Measurements from ENCODE around the gene GATAD2B.

DNA sequence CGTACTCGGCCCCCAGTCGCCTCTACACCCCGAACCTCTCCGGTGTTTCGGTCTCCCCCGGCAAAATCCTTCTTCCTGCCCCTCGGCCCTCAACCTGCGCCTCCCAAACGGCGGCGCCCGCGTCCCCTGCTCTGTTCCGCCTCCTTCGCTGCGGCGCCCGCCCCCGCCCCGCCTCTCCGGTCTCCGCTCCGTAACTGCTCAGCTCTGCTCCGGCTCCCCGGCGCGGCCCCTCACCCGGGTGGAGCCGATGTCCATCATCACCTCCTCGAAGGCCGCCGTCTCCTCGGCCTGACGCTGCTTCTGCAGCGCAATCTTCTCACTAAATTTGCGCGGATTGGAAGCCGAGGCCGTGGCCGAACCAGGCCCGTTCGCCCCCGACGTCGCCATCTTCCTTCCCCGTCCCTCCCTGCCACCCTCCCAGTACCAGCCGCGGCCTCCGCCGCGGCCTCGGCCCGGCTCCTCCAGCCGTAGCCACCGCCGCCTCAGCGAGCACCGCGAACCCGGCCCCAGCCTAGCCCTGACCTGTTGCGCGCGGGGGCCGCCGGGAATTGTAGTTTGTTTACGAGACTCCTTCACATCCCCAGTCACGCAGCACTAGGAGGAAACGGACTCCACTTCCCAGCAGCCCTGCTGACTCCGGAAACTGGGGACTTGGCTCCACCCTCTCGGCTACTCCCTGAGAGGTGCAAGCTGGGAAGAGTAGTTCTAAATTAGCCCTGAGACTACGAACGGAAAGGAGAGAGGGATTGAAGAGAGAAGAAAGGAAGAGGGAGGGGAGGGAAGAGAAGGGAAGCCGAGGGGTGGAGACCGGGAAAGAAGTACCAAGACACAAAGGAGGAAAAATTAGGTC is 35.6 kb upstream of the GATAD2B start, which contains the start of gene CRTC2:
- TF ChIP-seq, protein P1, sequence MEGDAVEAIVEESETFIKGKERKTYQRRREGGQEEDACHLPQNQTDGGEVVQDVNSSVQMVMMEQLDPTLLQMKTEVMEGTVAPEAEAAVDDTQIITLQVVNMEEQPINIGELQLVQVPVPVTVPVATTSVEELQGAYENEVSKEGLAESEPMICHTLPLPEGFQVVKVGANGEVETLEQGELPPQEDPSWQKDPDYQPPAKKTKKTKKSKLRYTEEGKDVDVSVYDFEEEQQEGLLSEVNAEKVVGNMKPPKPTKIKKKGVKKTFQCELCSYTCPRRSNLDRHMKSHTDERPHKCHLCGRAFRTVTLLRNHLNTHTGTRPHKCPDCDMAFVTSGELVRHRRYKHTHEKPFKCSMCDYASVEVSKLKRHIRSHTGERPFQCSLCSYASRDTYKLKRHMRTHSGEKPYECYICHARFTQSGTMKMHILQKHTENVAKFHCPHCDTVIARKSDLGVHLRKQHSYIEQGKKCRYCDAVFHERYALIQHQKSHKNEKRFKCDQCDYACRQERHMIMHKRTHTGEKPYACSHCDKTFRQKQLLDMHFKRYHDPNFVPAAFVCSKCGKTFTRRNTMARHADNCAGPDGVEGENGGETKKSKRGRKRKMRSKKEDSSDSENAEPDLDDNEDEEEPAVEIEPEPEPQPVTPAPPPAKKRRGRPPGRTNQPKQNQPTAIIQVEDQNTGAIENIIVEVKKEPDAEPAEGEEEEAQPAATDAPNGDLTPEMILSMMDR (IDR thresholded peaks at IDR 0.05): no peak
- peak; percentile 5 to 76 for TF ChIP-seq POLR2A (IDR thresholded peaks at IDR 0.05)

Data from thyroid gland (tissue), 4 donors.